Panc1 (cell line): ENCODE data around the gene DEPP1. TPM values are rescaled to one million over a fixed set of nuclear protein-coding genes. Genes with fewer than 3 reads are reported as not detected.

Experiments
- ATAC-seq: fragments of 200-7000 bp; cut with Tn5 transposase; 2 replicates; pipeline ENCODE4 v1.9.1; 2020; ENCODE audit warnings: mild to moderate bottlenecking, moderate library complexity
- BruUV-seq: library from RNA; stranded (reverse); fragments of 400-500 nt; replicated peaks from 2 replicates; lab custom pipeline; 2021; lab: Mats Ljungman, UMichigan
- CTCF ChIA-PET: fragments of 300-600 bp; sonication (Branson Sonifier 250); formaldehyde crosslinking; loops from one replicate; lab custom pipeline; 2022; ENCODE audit warnings: antibody characterized with exemption; lab: Charles Lee
- POLR2A ChIA-PET: fragments of 300-600 bp; sonication (Branson Sonifier 250); formaldehyde crosslinking; loops from one replicate; lab custom pipeline; 2022; ENCODE audit warnings: antibody characterized with exemption; lab: Charles Lee
- DNase-seq: peaks from one replicate; pipeline ENCODE4 v3.0.0-alpha.2; 2010; ENCODE audit warnings: low read depth, low spot score
- H3K27ac ChIP-seq: 2 replicates; pipeline ENCODE4 v1.5.1; 2011; ENCODE audit warnings: mild to moderate bottlenecking, low read length, inconsistent platforms
- H3K27me3 ChIP-seq: fragments of 200-500 bp; sonication (Bioruptor generic); 2 replicates; pipeline ENCODE4 v1.6.0; 2014; ENCODE audit warnings: low read length, inconsistent platforms; ENCODE audit not compliant: control insufficient read depth, insufficient read depth
- H3K36me3 ChIP-seq: fragments of 200-500 bp; sonication (Bioruptor generic); 2 replicates; pipeline ENCODE4 v1.5.1; 2014; ENCODE audit warnings: inconsistent platforms, mild to moderate bottlenecking, low read length, moderate library complexity; ENCODE audit not compliant: control insufficient read depth, insufficient read depth
- H3K4me1 ChIP-seq: 2 replicates; pipeline ENCODE4 v1.5.1; 2011; ENCODE audit warnings: inconsistent platforms, mild to moderate bottlenecking, low read length, moderate library complexity; ENCODE audit not compliant: control insufficient read depth, insufficient read depth
- H3K4me3 ChIP-seq, 2 experiments: 2 replicates each; pipeline ENCODE4 v1.5.1; 2011 to 2012; ENCODE audit warnings: low read depth in 2 of 2, low read length in 2 of 2, mild to moderate bottlenecking in 2 of 2, inconsistent platforms in 1 of 2, moderate library complexity in 1 of 2
- H3K9me3 ChIP-seq: fragments of 200-500 bp; sonication (Bioruptor generic); 2 replicates; pipeline ENCODE4 v1.5.1; 2014; ENCODE audit warnings: low read depth, mild to moderate bottlenecking, inconsistent platforms, low read length, moderate library complexity; ENCODE audit not compliant: control insufficient read depth, insufficient read depth
- CTCF ChIP-seq: fragments of 450-650 bp; IDR thresholded peaks from 2 replicates; pipeline ENCODE4 v1.5.1; 2017; ENCODE audit warnings: mild to moderate bottlenecking
- POLR2AphosphoS5 ChIP-seq: IDR thresholded peaks from 2 replicates; pipeline ENCODE4 v1.6.1; 2012; ENCODE audit warnings: mild to moderate bottlenecking, low read depth, low read length, moderate library complexity
- SIN3A ChIP-seq: IDR thresholded peaks from 2 replicates; pipeline ENCODE4 v1.6.1; 2012; ENCODE audit warnings: low read depth, mild to moderate bottlenecking, low read length, moderate library complexity, borderline replicate concordance; ENCODE audit not compliant: insufficient read depth
- TCF7L2 ChIP-seq: IDR thresholded peaks from 2 replicates; pipeline ENCODE4 v1.6.1; 2011; ENCODE audit warnings: mild to moderate bottlenecking, low read depth, low read length, inconsistent platforms
- in situ Hi-C: cut with HindIII; loops from 2 replicates; pipeline ENCODE4 v1.10.0; 2016; ENCODE audit warnings: low sequenced_read_pairs, low pct_unique_long_range_greater_than_20kb
- intact Hi-C: fragments of 100-400 bp; cut with micrococcal nuclease; formaldehyde crosslinking; loops from one replicate; pipeline ENCODE4 v1.10.0; 2022; ENCODE audit not compliant: unreplicated experiment
- total RNA-seq: library from RNA; stranded (reverse); gene quantifications from one replicate; pipeline ENCODE4 v1.2.1, GENCODE V29; 2021; ENCODE audit not compliant: unreplicated experiment
- TF ChIP-seq, protein P1 (sequence below), 2 experiments: IDR thresholded peaks; 2 replicates each; pipeline ENCODE4 v1.6.1; 2011 to 2012; ENCODE audit warnings: low read depth in 2 of 2, control low read depth in 1 of 2, low read length in 1 of 2, mild to moderate bottlenecking in 1 of 2, moderate library complexity in 1 of 2; ENCODE audit not compliant: insufficient read depth in 1 of 2

The DEPP1 gene
- total RNA-seq, 1 experiment from 2014 or later: 16.6 TPM

- H3K36me3 ChIP-seq: no peaks in the 10 kb centered on the region
- in situ Hi-C loops (no loop called here), intact Hi-C loops (loop anchor here (5.0 kb wide), 1 partner anchor 76 kb away; no protein-coding TSS in a partner anchor)
- CTCF ChIA-PET: interaction anchor here (0.5 kb wide), 1 partner anchor 45 kb away, joined by 4 read pairs; no protein-coding TSS in a partner anchor
- no peaks in the 10 kb centered on the region for H3K27me3 ChIP-seq
- H3K4me1 ChIP-seq: 0 out of 2 replicates have a peak, but pooled peaks cover 3% of the 10 kb centered on the region
- no peak for DNase-seq
- no peak for ATAC-seq
- TF ChIP-seq CTCF (no peak), SIN3A (no peak), TCF7L2 (no peak), POLR2AphosphoS5 (no peak)
- TF ChIP-seq, protein P1, sequence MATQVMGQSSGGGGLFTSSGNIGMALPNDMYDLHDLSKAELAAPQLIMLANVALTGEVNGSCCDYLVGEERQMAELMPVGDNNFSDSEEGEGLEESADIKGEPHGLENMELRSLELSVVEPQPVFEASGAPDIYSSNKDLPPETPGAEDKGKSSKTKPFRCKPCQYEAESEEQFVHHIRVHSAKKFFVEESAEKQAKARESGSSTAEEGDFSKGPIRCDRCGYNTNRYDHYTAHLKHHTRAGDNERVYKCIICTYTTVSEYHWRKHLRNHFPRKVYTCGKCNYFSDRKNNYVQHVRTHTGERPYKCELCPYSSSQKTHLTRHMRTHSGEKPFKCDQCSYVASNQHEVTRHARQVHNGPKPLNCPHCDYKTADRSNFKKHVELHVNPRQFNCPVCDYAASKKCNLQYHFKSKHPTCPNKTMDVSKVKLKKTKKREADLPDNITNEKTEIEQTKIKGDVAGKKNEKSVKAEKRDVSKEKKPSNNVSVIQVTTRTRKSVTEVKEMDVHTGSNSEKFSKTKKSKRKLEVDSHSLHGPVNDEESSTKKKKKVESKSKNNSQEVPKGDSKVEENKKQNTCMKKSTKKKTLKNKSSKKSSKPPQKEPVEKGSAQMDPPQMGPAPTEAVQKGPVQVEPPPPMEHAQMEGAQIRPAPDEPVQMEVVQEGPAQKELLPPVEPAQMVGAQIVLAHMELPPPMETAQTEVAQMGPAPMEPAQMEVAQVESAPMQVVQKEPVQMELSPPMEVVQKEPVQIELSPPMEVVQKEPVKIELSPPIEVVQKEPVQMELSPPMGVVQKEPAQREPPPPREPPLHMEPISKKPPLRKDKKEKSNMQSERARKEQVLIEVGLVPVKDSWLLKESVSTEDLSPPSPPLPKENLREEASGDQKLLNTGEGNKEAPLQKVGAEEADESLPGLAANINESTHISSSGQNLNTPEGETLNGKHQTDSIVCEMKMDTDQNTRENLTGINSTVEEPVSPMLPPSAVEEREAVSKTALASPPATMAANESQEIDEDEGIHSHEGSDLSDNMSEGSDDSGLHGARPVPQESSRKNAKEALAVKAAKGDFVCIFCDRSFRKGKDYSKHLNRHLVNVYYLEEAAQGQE (IDR thresholded peaks at IDR 0.05; ENCODE audit: insufficient read depth in 1 of 2, low read depth in 2 of 2, low read length in 1 of 2): no peak
- no peaks in the 10 kb centered on the region for H3K9me3 ChIP-seq
- no peak overlapping the region for H3K27ac ChIP-seq
- POLR2A ChIA-PET: no interaction called here
- H3K4me3 ChIP-seq: no peak overlapping the region
- BruUV-seq: no TSS peak
Measured at GRCh38 chr10:44930904-44931620, 47.5 kb downstream of the DEPP1 start.

DNA sequence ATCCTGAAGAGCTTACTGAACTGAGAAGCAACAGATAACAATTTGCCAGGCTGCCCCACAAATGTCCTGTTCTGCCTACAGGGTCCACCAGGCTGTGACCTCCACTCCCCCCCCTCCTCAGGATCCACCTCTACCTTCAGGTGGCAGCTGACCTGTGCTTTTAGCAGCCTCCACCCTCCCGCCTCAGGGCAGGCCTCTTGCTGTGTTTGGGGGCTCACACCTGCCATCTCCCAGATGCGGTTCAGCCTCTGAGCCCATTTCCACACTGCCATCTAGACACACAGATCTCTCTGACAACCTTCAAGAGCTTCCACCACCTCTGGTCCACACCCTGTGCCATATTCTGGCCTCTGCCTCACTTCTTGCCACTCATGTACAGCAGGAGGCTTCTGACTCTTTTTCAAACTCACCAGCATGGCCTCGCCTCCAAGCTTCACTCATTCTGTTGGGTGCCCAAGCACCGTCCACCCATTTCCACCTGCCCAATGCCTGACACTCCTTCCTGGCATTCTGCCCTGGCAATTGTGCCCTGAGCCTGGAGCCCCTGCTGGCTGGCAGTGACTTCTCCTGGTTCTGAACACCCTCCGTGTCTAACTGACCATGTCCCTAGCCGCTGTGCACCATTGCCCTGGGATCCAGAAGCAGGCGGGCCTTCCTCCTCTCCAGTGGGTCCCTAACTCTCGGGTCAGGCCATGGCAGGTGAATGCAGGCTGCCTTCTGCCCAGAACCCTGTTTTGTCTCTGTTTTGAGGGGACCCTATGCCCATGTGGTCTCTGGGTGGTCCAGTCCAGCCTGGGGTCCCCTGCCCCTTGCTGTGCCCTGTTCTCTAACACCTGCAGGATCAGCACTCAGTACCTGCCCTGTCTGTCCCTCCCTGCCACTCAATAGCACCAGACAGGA lies 49.0 kb downstream of the DEPP1 start:
- ChIA-PET CTCF (interaction anchor here (0.7 kb wide), 2 partner anchors 8 to 74 kb away, joined by 3 read pairs; no protein-coding TSS in a partner anchor), POLR2A (no interaction called here)
- Histone ChIP-seq H3K4me3 (no peak overlapping the region), H3K9me3 (no peaks in the 10 kb centered on the region), H3K4me1 (0 out of 2 replicates have a peak, but pooled peaks cover 3% of the 10 kb centered on the region), H3K27ac (no peak overlapping the region), H3K36me3 (no peaks in the 10 kb centered on the region), H3K27me3 (no peaks in the 10 kb centered on the region)
- no TSS peak for BruUV-seq
- ATAC-seq (no peak), DNase-seq (no peak)
- intact Hi-C loops: loop anchor here (5.0 kb wide), 1 partner anchor 78 kb away; no protein-coding TSS in a partner anchor
- no peak for TF ChIP-seq POLR2AphosphoS5
- TF ChIP-seq, protein P1 (IDR thresholded peaks at IDR 0.05; ENCODE audit: insufficient read depth in 1 of 2, low read depth in 2 of 2, low read length in 1 of 2): no peak
- no peak for TF ChIP-seq SIN3A
- TF ChIP-seq CTCF: no peak
- TF ChIP-seq TCF7L2: no peak
- in situ Hi-C loops: no loop called here
